SK-N-SH treated with all-trans-retinoic acid at 6 μM for 48 hours (cell line): Measurements from ENCODE around the gene USP14.

Experiments used
- ATAC-seq: fragments of 200-7000 bp; cut with Tn5 transposase; 3 replicates; pipeline ENCODE4 v1.9.1; 2020; ENCODE audit warnings: mild to moderate bottlenecking, moderate library complexity
- ARNTL ChIP-seq: fragments of 450-650 bp; formaldehyde crosslinking; IDR thresholded peaks from 2 replicates; pipeline ENCODE4 v1.5.0; 2020; ENCODE audit warnings: low read depth, mild to moderate bottlenecking, moderate library complexity, borderline replicate concordance
- BACH2 ChIP-seq: fragments of 250-450 bp; sonication (Bioruptor Pico); IDR thresholded peaks from 2 replicates; pipeline ENCODE4 v1.9.0; 2021; ENCODE audit warnings: mild to moderate bottlenecking, borderline replicate concordance
- CSDC2 ChIP-seq: fragments of 250-450 bp; sonication (Bioruptor Pico); IDR thresholded peaks from 2 replicates; pipeline ENCODE4 v1.5.0; 2020; ENCODE audit warnings: mild to moderate bottlenecking, moderate library complexity
- ESRRG ChIP-seq: fragments of 250-450 bp; sonication (Bioruptor Pico); IDR thresholded peaks from 2 replicates; pipeline ENCODE4 v1.6.1; 2021; ENCODE audit warnings: mild to moderate bottlenecking
- GLIS3 ChIP-seq: fragments of 250-450 bp; sonication (Bioruptor Pico); IDR thresholded peaks from 2 replicates; pipeline ENCODE4 v1.5.0; 2020; ENCODE audit warnings: mild to moderate bottlenecking, moderate library complexity
- ISL1 ChIP-seq: fragments of 250-450 bp; sonication (Bioruptor Pico); IDR thresholded peaks from 2 replicates; pipeline ENCODE4 v2.1.2; 2022; ENCODE audit warnings: mild to moderate bottlenecking, moderate library complexity
- OSR1 ChIP-seq: fragments of 250-450 bp; sonication (Bioruptor Pico); IDR thresholded peaks from 2 replicates; pipeline ENCODE4 v1.8.0; 2022; ENCODE audit warnings: moderate library complexity, mild to moderate bottlenecking, inconsistent platforms
- PPARA ChIP-seq: fragments of 250-450 bp; sonication (Bioruptor Pico); IDR thresholded peaks from 2 replicates; pipeline ENCODE4 v1.5.0; 2020; ENCODE audit warnings: mild to moderate bottlenecking, borderline replicate concordance
- RARB ChIP-seq: fragments of 250-450 bp; sonication (Bioruptor Pico); IDR thresholded peaks from 2 replicates; pipeline ENCODE4 v1.8.0; 2021; ENCODE audit warnings: mild to moderate bottlenecking, moderate library complexity
- SNAI2 ChIP-seq: fragments of 250-450 bp; sonication (Bioruptor Pico); IDR thresholded peaks from 2 replicates; pipeline ENCODE4 v1.5.0; 2020; ENCODE audit warnings: mild to moderate bottlenecking, moderate library complexity
- TCF4 ChIP-seq: fragments of 250-450 bp; sonication (Bioruptor Pico); IDR thresholded peaks from 2 replicates; pipeline ENCODE4 v1.8.0; 2021; ENCODE audit warnings: mild to moderate bottlenecking, moderate library complexity, borderline replicate concordance
- TOX ChIP-seq: fragments of 250-450 bp; sonication (Bioruptor Pico); IDR thresholded peaks from 2 replicates; pipeline ENCODE4 v1.8.0; 2021; ENCODE audit warnings: mild to moderate bottlenecking, moderate library complexity, borderline replicate concordance
- ZFP3 ChIP-seq: fragments of 250-450 bp; sonication (Bioruptor Pico); IDR thresholded peaks from 2 replicates; pipeline ENCODE4 v1.5.0; 2020; ENCODE audit warnings: mild to moderate bottlenecking, moderate library complexity
- ZFP30 ChIP-seq: fragments of 450-650 bp; formaldehyde crosslinking; IDR thresholded peaks from 2 replicates; pipeline ENCODE4 v1.5.0; 2022; ENCODE audit warnings: mild to moderate bottlenecking, moderate library complexity
- ZNF70 ChIP-seq: fragments of 450-650 bp; formaldehyde crosslinking; IDR thresholded peaks from 2 replicates; pipeline ENCODE4 v1.5.0; 2020; ENCODE audit warnings: mild to moderate bottlenecking, moderate library complexity
- ZNF8 ChIP-seq: fragments of 450-650 bp; formaldehyde crosslinking; IDR thresholded peaks from 2 replicates; pipeline ENCODE4 v1.5.0; 2020; ENCODE audit warnings: mild to moderate bottlenecking, moderate library complexity
- TF ChIP-seq, protein P1 (sequence below): fragments of 250-450 bp; sonication (Bioruptor Pico); IDR thresholded peaks from 2 replicates; pipeline ENCODE4 v1.8.0; 2021; ENCODE audit warnings: low read depth, mild to moderate bottlenecking, moderate library complexity, borderline replicate concordance
- TF ChIP-seq, protein P2 (sequence below): fragments of 250-450 bp; sonication (Bioruptor Pico); IDR thresholded peaks from 2 replicates; pipeline ENCODE4 v1.5.1; 2021; ENCODE audit warnings: mild to moderate bottlenecking, moderate library complexity
- TF ChIP-seq, protein P3 (sequence below): fragments of 250-450 bp; sonication (Bioruptor Pico); IDR thresholded peaks from 2 replicates; pipeline ENCODE4 v1.5.0; 2020; ENCODE audit warnings: mild to moderate bottlenecking, moderate library complexity
- TF ChIP-seq, protein P4 (sequence below): fragments of 250-450 bp; sonication (Bioruptor Pico); IDR thresholded peaks from 2 replicates; pipeline ENCODE4 v1.8.0; 2020; ENCODE audit warnings: mild to moderate bottlenecking, moderate library complexity, borderline replicate concordance

The USP14 gene

DNA sequence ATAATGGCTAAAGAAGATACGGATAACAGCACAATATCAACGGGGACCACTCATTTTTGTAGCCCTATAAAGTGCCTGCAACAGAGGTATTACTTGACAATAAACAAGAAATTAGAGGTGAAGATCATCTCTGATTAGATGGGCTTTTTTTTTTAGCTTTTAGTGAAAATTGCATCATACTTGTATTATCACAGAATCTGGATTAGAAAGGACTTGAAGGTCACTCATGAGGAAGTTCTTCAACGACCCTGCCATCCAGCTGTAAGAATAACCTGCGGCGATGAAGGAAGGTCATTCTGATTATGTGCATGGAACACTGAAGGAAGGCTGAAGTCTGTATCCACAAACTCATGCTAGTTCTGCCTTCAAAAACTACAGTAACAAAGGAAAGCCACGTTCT, 69.0 kb downstream of the USP14 start:
- no peak for ATAC-seq
- TF ChIP-seq ZNF70 (CRISPR knock-in tag) (no peak), ZNF8 (no peak), TOX (CRISPR knock-in tag) (no peak), ZFP30 (CRISPR knock-in tag) (no peak), TCF4 (CRISPR knock-in tag) (no peak), GLIS3 (CRISPR knock-in tag) (no peak), OSR1 (CRISPR knock-in tag) (no peak), ISL1 (no peak), BACH2 (CRISPR knock-in tag) (no peak), ZFP3 (CRISPR knock-in tag) (no peak), SNAI2 (no peak)
- TF ChIP-seq, protein P1, sequence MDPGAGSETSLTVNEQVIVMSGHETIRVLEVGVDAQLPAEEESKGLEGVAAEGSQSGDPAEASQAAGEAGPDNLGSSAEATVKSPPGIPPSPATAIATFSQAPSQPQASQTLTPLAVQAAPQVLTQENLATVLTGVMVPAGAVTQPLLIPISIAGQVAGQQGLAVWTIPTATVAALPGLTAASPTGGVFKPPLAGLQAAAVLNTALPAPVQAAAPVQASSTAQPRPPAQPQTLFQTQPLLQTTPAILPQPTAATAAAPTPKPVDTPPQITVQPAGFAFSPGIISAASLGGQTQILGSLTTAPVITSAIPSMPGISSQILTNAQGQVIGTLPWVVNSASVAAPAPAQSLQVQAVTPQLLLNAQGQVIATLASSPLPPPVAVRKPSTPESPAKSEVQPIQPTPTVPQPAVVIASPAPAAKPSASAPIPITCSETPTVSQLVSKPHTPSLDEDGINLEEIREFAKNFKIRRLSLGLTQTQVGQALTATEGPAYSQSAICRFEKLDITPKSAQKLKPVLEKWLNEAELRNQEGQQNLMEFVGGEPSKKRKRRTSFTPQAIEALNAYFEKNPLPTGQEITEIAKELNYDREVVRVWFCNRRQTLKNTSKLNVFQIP (CRISPR knock-in tag): no peak
- TF ChIP-seq, protein P2, sequence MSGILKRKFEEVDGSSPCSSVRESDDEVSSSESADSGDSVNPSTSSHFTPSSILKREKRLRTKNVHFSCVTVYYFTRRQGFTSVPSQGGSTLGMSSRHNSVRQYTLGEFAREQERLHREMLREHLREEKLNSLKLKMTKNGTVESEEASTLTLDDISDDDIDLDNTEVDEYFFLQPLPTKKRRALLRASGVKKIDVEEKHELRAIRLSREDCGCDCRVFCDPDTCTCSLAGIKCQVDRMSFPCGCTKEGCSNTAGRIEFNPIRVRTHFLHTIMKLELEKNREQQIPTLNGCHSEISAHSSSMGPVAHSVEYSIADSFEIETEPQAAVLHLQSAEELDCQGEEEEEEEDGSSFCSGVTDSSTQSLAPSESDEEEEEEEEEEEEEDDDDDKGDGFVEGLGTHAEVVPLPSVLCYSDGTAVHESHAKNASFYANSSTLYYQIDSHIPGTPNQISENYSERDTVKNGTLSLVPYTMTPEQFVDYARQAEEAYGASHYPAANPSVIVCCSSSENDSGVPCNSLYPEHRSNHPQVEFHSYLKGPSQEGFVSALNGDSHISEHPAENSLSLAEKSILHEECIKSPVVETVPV (CRISPR knock-in tag): no peak
- TF ChIP-seq, all 23 proteins: peak for 0

DNA sequence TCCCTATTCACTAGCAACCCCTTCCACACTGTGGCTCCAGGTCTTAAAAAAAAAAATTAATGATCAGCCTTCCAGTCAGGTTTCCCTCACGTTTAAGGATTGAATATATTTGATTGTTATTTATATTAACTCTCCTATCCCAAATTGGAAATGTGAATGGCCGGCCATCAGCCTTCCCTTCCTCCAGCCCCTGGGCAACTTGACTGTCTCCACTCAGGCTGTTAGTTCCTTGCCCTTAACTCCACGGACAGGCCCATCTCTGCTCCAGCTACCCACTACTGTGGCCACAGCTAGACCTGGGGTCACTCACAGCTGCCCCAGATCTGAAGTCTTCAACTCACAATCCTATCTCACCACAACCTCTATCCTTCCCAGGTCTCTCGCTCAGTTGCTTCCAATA, 69.5 kb downstream of the USP14 start:
- no peak for ATAC-seq
- TF ChIP-seq, protein P3, sequence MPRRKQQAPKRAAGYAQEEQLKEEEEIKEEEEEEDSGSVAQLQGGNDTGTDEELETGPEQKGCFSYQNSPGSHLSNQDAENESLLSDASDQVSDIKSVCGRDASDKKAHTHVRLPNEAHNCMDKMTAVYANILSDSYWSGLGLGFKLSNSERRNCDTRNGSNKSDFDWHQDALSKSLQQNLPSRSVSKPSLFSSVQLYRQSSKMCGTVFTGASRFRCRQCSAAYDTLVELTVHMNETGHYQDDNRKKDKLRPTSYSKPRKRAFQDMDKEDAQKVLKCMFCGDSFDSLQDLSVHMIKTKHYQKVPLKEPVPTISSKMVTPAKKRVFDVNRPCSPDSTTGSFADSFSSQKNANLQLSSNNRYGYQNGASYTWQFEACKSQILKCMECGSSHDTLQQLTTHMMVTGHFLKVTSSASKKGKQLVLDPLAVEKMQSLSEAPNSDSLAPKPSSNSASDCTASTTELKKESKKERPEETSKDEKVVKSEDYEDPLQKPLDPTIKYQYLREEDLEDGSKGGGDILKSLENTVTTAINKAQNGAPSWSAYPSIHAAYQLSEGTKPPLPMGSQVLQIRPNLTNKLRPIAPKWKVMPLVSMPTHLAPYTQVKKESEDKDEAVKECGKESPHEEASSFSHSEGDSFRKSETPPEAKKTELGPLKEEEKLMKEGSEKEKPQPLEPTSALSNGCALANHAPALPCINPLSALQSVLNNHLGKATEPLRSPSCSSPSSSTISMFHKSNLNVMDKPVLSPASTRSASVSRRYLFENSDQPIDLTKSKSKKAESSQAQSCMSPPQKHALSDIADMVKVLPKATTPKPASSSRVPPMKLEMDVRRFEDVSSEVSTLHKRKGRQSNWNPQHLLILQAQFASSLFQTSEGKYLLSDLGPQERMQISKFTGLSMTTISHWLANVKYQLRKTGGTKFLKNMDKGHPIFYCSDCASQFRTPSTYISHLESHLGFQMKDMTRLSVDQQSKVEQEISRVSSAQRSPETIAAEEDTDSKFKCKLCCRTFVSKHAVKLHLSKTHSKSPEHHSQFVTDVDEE (CRISPR knock-in tag): no peak
- TF ChIP-seq, protein P1 (CRISPR knock-in tag): no peak
- TF ChIP-seq GLIS3 (CRISPR knock-in tag) (no peak), OSR1 (CRISPR knock-in tag) (no peak), ISL1 (no peak), ZNF8 (no peak), TCF4 (CRISPR knock-in tag) (no peak), BACH2 (CRISPR knock-in tag) (no peak), ARNTL (no peak), ZFP3 (CRISPR knock-in tag) (no peak)
- TF ChIP-seq, protein P4, sequence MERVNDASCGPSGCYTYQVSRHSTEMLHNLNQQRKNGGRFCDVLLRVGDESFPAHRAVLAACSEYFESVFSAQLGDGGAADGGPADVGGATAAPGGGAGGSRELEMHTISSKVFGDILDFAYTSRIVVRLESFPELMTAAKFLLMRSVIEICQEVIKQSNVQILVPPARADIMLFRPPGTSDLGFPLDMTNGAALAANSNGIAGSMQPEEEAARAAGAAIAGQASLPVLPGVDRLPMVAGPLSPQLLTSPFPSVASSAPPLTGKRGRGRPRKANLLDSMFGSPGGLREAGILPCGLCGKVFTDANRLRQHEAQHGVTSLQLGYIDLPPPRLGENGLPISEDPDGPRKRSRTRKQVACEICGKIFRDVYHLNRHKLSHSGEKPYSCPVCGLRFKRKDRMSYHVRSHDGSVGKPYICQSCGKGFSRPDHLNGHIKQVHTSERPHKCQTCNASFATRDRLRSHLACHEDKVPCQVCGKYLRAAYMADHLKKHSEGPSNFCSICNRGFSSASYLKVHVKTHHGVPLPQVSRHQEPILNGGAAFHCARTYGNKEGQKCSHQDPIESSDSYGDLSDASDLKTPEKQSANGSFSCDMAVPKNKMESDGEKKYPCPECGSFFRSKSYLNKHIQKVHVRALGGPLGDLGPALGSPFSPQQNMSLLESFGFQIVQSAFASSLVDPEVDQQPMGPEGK (CRISPR knock-in tag): no peak

DNA sequence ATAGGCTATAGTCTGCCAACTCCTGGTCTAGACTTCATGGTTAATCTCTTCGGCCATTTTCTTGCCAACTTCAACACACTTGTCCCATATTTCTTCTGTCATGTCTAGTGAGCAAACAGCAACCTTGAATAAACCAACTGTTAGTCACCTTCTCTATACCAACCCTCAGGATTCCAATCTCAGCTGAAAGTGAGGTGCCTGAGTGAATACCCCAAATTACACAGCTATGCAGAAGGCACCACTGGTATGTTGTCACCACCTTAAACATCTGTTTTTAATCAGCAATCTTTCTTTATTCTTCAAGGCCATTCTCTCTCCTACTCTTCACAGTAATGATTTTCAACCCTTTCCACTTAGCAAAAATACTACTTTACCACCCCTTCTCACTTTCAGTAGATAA, 70.2 kb downstream of the USP14 start:
- no peak for ATAC-seq
- no peak for TF ChIP-seq ZNF8
- no peak for TF ChIP-seq TOX (CRISPR knock-in tag)

DNA sequence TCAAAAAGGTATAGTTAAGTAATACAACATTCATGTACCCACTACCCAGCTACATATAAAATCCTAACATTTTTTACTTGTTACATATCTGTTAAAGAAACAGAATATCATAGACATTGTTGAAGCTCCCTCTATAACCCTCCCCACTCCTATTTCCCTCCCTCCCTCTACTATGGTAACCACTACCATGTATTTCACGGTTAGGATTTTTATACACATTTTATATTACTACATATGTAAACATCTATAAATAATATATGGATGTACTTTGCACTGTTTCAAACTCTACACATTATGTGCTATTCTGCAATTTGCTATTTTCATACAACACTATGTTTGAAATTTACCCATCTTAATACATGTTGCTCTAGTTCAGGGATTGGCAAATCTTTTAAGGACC, 73.2 kb downstream of the USP14 start:
- TF ChIP-seq SNAI2: no peak
- no peak for TF ChIP-seq TCF4 (CRISPR knock-in tag)
- TF ChIP-seq PPARA (CRISPR knock-in tag): no peak
- no peak for TF ChIP-seq RARB (CRISPR knock-in tag)
- TF ChIP-seq TOX (CRISPR knock-in tag): no peak
- TF ChIP-seq CSDC2 (CRISPR knock-in tag): no peak
- TF ChIP-seq, protein P1 (CRISPR knock-in tag): no peak
- TF ChIP-seq BACH2 (CRISPR knock-in tag): no peak
- TF ChIP-seq OSR1 (CRISPR knock-in tag): no peak
- no peak for TF ChIP-seq ESRRG

More for the DNA sequence above, 73.2 kb downstream of the USP14 start:
- ATAC-seq: no peak
